GM12878 (cell line): ENCODE measurements around the gene PSMA7.

ENCODE experiments used
- CEBPB ChIP-seq, 2 experiments: fragments of 150-350 bp in 1 of 2; IDR thresholded peaks; 2 replicates each; pipeline ENCODE4 v1.6.1; 2012 to 2014; ENCODE audit warnings: low read depth in 2 of 2, low read length in 2 of 2, borderline replicate concordance in 1 of 2, inconsistent platforms in 1 of 2
- GABPA ChIP-seq: IDR thresholded peaks from 2 replicates; pipeline ENCODE4 v1.6.1; 2014; ENCODE audit warnings: antibody characterized with exemption, low read depth, mild to moderate bottlenecking, inconsistent platforms
- MYC ChIP-seq: IDR thresholded peaks from 2 replicates; pipeline ENCODE4 v1.6.1; 2011; ENCODE audit warnings: mild to moderate bottlenecking, low read length, moderate library complexity, inconsistent platforms; ENCODE audit not compliant: insufficient read depth, insufficient replicate concordance, insufficient read length, severe bottlenecking
- POLR2A ChIP-seq: IDR thresholded peaks from 2 replicates; pipeline ENCODE4 v1.6.1; 2011; ENCODE audit warnings: low read depth, mild to moderate bottlenecking, low read length
- RFX5 ChIP-seq: IDR thresholded peaks from 2 replicates; pipeline ENCODE4 v1.6.1; 2011; ENCODE audit warnings: low read depth, low read length, improper control_type of control experiment
- SIN3A ChIP-seq: IDR thresholded peaks from 2 replicates; pipeline ENCODE4 v1.6.1; 2012; ENCODE audit warnings: low read depth, low read length, improper control_type of control experiment
- STAT3 ChIP-seq: IDR thresholded peaks from 2 replicates; pipeline ENCODE4 v1.6.1; 2011; ENCODE audit warnings: low read depth, low read length, improper control_type of control experiment
- ZBTB33 ChIP-seq: fragments of 450-650 bp; IDR thresholded peaks from 2 replicates; pipeline ENCODE4 v1.6.1; 2017; ENCODE audit warnings: mild to moderate bottlenecking
- TF ChIP-seq, protein P1 (sequence below), 3 experiments: IDR thresholded peaks in 2 of 3; conservative IDR thresholded peaks in 1 of 3; 2 replicates each; pipeline ENCODE4 v1.5.1; 2011; ENCODE audit warnings: low read depth in 3 of 3, low read length in 3 of 3, mild to moderate bottlenecking in 3 of 3, control low read depth in 2 of 3, moderate library complexity in 2 of 3, inconsistent platforms in 1 of 3, mixed read lengths in 1 of 3; ENCODE audit not compliant: control insufficient read depth in 2 of 3, insufficient read depth in 1 of 3; ENCODE audit errors: extremely low read depth in 1 of 3
- TF ChIP-seq, protein P2 (sequence below): fragments of 450-650 bp; IDR thresholded peaks from 2 replicates; pipeline ENCODE4 v1.6.1; 2017; ENCODE audit warnings: low read depth, mild to moderate bottlenecking, moderate library complexity

DNA sequence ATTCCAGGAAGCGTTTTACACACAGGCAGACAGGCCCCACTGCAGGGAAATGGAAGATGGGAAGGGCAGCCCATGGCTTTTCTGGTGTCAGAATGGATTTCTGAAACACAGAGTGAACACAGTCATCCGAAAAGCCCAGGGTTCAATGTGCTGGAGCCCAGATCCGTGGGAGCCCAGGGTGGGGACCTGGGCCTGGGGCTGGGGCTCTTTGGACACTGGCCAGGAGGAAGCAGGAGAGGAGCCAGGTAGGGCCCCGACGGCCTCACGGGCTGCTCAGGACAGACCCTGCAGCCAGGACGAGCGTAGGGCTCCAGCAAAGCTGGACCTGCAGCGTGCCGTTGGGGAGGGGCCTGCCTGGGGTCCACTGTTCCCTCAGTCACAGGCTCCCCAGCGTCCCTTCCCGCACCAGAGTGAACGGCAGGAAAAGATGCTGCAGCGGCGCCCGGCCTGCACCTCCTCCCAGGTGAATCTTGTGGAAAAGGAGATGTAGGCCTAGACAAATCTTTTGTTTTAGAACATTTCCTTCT is 45.2 kb downstream of the PSMA7 start:
- TF ChIP-seq STAT3: no peak
- TF ChIP-seq RFX5: no peak
- TF ChIP-seq POLR2A: no peak
- no peak for TF ChIP-seq CEBPB (IDR thresholded peaks at IDR 0.05; ENCODE audit: borderline replicate concordance in 1 of 2, low read depth in 2 of 2, low read length in 2 of 2)
- TF ChIP-seq ZBTB33: no peak
- TF ChIP-seq, protein P1, sequence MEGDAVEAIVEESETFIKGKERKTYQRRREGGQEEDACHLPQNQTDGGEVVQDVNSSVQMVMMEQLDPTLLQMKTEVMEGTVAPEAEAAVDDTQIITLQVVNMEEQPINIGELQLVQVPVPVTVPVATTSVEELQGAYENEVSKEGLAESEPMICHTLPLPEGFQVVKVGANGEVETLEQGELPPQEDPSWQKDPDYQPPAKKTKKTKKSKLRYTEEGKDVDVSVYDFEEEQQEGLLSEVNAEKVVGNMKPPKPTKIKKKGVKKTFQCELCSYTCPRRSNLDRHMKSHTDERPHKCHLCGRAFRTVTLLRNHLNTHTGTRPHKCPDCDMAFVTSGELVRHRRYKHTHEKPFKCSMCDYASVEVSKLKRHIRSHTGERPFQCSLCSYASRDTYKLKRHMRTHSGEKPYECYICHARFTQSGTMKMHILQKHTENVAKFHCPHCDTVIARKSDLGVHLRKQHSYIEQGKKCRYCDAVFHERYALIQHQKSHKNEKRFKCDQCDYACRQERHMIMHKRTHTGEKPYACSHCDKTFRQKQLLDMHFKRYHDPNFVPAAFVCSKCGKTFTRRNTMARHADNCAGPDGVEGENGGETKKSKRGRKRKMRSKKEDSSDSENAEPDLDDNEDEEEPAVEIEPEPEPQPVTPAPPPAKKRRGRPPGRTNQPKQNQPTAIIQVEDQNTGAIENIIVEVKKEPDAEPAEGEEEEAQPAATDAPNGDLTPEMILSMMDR (IDR thresholded peaks at IDR 0.05 in 2 of 3, conservative IDR thresholded peaks at IDR 0.05 in 1 of 3; ENCODE audit: control insufficient read depth in 2 of 3, extremely low read depth in 1 of 3, insufficient read depth in 1 of 3, low read depth in 3 of 3, low read length in 3 of 3): no peak
- TF ChIP-seq, protein P2, sequence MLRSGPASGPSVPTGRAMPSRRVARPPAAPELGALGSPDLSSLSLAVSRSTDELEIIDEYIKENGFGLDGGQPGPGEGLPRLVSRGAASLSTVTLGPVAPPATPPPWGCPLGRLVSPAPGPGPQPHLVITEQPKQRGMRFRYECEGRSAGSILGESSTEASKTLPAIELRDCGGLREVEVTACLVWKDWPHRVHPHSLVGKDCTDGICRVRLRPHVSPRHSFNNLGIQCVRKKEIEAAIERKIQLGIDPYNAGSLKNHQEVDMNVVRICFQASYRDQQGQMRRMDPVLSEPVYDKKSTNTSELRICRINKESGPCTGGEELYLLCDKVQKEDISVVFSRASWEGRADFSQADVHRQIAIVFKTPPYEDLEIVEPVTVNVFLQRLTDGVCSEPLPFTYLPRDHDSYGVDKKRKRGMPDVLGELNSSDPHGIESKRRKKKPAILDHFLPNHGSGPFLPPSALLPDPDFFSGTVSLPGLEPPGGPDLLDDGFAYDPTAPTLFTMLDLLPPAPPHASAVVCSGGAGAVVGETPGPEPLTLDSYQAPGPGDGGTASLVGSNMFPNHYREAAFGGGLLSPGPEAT: no peak
- TF ChIP-seq SIN3A: no peak
- no peak for TF ChIP-seq GABPA
- no peak for TF ChIP-seq MYC
